HG03571 (cell line): Measurements from ENCODE around the gene CRB1.
A peak's percentile ranks its signal among the peaks of the same experiment; 100 is the strongest.
"Not testable (repeated sequence)": the region's sequence is repeated elsewhere in the genome, so short reads cannot be mapped to it uniquely, and the experiment has no call there.

Experiments
- ATAC-seq: cut with Tn5 transposase; IDR thresholded peaks from one replicate; pipeline ENCODE4 v1.9.1; 2021; ENCODE audit not compliant: unreplicated experiment

Gene CRB1

GRCh38 chr1:197394831-197395608 lies 127.0 kb downstream of the CRB1 start:
- ATAC-seq: no peak

- ATAC-seq: no peak
Measured at GRCh38 chr1:197397895-197398294, 129.8 kb downstream of the CRB1 start.

- peak; percentile 83 for ATAC-seq
Measured at GRCh38 chr1:197399755-197400521, 131.9 kb downstream of the CRB1 start.

DNA sequence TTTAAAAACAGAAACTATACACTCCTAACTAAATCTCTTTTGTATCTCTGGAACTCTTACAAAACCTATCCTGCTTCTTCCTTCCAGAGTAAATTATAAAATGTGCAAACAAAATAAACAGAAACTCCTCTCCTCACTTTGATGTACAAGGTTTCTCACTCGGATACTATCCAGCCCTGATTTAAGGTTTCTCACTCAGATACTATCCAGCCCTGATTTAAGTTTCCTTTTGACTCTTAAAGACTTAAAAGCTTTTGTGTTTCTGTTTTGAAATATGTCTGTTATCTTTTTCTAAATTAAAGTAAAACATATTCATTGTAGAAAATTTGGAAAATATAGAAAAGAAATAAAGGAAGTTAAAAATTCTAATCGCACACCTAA lies 132.5 kb downstream of the CRB1 start:
- no peak for ATAC-seq

- no peak for ATAC-seq
Measured at GRCh38 chr1:197402189-197402588, 134.1 kb downstream of the CRB1 start.

DNA sequence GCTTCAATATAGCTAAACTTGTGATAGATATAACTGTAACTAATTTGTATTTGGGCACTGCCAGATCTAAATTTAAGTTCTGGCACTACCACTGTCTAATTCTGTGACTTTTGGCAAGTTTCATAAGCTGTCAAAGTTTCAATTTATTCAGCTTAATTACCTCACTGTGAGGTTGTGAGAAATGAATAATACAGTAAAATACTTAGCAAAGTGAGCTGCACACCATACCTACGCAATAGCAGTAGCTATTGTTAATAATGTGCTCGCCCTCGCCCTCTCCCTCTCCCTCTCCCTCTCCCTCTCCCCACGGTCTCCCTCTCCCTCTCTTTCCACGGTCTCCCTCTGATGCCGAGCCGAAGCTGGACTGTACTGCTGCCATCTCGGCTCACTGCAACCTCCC lies 136.7 kb downstream of the CRB1 start:
- ATAC-seq: not testable (repeated sequence)

DNA sequence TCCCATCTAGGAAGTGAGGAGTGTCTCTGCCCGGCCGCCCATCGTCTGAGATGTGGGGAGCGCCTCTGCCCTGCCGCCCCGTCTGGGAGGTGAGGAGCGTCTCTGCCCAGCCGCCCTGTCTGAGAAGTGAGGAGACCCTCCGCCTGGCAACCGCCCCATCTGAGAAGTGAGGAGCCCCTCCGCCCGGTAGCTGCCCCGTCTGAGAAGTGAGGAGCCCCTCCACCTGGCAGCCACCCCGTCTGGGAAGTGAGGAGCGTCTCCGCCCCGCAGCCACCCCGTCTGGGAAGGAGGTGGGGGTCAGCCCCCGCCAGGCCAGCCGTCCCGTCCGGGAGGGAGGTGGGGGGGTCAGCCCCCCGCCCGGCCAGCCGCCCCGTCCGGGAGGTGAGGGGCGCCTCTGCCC lies 137.6 kb downstream of the CRB1 start:
- not testable (repeated sequence) for ATAC-seq

DNA sequence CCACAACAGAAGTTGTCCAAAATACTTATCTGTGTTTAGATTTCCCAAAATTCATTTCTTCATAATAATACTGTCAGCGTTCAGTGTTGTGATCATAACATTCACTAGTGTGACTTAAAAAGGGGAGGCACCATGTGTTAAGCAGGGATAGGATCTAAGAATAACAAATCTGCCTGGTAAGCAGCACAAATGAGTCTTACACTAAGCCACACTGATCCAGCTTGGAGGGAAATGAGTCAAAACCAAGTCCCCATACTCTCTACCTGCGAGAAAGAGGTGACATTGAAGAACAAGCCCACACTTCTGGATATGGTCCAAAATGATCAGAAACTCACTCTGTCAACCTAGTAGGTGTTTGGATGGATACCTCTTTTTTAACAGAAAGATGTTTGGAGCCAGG lies 145.5 kb downstream of the CRB1 start:
- no peak for ATAC-seq

DNA sequence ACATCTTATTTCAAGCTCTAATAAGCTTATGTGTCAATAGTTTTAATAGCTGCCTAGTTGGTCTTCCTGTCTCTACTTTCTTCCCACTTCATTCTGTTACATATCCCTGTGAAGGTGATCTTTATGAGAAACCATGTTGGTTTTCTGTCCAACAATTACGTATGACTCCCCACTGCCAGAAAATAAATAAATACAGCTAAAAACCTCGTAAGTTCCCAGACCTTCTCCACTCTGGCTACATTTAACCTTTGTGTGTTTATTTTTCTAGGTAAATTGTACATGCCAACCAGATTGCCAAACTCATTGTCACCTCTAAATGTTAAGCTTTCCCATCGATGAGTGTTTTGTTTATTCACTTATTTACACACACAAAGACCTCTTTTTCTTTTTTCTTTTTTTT lies 147.2 kb downstream of the CRB1 start:
- no peak for ATAC-seq

DNA sequence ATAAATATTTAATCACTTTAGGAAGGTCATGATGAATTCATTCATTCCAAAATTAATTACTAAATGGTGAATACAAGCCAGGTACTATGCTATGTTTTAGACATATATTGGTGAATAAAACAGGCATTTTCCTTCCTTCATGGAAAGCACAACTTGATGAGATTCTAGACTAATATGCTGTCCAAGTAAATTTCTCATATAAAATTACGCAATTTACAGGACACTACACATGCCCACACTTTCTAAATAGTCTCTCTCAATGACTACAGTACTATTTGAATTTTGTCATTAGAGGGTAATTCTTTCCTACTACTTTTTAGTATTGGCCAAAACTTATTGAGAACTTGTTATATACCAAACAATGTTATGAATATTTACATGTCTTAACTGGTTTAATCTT lies 150.6 kb downstream of the CRB1 start:
- no peak for ATAC-seq

GRCh38 chr1:197422993-197423392 lies 154.9 kb downstream of the CRB1 start:
- no peak for ATAC-seq

DNA sequence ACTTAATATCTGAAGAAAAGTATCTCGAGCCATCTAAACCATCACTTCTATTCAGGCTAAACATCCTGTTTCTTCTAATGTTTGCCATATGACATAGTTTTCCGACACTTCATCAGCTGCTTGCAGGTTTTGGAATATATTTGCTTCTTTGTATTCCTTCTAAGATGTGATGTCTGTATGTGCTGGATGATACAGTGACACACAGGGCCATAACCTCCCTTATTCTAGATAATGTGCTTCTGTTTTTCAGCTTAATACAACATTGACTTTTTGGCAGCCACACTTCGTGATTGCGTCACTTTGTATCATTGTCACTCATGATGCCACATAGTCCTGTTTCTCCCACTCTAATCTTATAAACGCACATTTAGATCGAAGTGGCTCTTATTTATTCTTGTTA lies 156.3 kb downstream of the CRB1 start:
- no peak for ATAC-seq

GRCh38 chr1:197429372-197429771 lies 161.3 kb downstream of the CRB1 start:
- no peak for ATAC-seq

- no peak for ATAC-seq
Measured at GRCh38 chr1:197435224-197435623, 167.2 kb downstream of the CRB1 start.

DNA sequence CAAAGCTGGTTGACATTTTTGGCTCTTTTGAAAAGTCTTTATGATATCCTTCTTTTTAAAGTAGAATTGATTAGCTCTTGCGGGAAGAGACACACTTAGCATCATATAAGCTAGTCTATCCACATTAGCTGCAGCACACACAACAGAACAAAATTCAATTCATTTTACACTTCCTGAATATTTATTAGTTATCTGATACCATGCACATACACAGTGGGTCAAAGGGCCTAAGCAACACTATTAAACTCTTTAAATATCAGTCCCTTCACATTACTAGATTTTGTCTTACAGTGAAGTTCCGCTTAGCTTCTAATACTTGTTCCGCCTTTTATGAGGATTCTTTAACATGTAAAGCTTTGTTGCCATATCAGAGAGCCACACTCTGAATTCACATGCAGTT lies 169.5 kb downstream of the CRB1 start:
- no peak for ATAC-seq

DNA sequence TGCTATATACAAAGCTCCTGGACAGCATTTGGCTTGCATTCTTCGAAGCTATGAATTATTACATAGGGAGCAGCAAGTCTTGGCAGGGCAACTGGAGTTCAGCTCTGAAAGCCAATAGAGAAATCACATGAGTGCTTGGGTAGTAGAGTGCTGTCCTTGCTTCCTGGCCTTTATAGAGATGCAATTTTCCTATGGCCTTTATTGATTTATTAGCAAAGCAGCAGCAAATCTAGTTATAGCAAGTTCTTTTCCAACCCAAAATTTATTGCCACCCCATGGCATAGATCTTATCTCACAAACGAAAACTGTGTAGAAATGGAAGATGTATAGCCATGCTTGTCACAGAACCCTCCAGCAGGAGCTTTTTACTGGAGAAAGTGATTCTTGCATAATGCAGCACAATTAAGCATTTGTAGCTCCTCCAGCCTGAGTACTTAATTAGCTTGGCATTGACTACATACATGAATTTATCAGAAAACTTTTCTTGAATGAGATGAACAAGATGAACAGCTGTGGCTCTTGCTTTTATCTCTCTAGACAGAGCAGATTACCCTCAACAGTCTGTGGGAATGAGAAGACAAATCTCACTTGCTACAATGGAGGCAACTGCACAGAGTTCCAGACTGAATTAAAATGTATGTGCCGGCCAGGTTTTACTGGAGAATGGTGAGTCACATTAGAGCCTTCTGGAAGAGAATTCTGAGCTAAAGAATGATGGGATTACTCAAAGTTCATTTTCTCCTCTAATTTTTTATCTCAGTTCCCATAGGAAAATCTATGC lies 170.1 kb downstream of the CRB1 start:
- ATAC-seq: no peak

- ATAC-seq: no peak
Measured at GRCh38 chr1:197439708-197440280, 171.7 kb downstream of the CRB1 start.

DNA sequence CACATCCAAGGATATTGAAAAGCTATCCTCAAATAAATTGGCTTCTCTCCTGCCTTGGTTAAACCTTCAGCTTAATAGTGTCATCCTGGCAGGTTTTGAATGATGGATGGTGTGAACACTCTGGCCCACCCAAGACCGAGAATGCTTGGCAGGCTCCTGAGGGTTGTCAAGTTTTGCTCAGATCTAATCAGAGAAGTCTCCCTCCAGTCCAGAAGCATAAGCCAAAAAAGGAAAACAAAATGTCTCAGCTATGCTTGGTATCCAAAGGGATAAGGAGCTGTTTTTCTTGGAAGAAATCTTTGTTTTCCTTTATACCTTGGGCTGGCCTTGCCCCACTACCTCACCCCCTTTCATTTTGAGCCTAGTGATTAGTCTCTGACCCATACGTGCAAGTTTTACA lies 172.7 kb downstream of the CRB1 start:
- ATAC-seq: no peak

DNA sequence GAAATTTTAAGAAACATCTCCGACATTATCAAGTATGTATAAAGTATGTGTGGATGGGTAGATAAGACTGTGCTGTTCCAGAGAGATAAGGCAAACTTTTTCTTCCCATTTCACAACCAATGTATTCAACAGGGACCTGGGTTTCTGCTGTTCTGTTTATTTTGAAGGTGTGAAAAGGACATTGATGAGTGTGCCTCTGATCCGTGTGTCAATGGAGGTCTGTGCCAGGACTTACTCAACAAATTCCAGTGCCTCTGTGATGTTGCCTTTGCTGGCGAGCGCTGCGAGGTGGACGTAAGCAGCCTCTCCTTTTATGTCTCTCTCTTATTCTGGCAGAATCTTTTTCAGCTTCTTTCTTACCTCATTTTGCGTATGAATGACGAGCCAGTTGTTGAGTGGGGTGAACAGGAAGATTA lies 174.0 kb downstream of the CRB1 start:
- ATAC-seq: no peak

- ATAC-seq: no peak
Measured at GRCh38 chr1:197444755-197445154, 176.7 kb downstream of the CRB1 start.

DNA sequence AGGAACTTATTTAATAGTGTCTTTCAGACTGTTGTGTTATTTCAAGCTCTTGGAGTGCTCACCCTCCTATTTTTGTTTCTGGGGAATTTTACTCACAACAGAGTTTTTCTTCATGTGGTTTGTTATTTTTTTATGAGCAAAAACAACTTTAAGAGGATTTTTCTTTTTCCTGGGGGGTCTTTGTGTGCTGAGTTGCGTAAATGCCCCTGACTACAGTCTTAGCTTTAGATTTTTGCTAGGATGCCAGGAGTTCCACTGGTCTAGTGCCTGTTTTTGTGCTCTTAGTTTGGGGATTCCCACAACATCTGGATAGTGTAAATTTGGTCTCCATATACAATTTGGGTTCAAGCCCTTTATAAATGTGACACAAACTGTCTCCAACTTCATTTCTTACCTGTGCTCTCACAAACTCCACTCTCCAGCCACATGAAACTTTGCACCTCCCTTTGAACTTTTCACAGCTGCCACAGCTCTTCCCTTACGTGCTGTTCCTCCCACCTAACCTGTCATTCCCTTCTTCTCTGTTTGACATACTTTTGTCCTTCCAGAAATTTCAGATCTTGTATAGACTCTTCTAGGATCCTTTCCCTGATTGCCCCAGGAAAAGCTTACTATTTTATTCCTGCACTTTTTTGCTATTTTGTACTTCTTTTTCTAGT lies 180.2 kb downstream of the CRB1 start:
- ATAC-seq: no peak
